Neural progenitor cell (in vitro differentiated cells): Measurements from ENCODE around the gene CEP164.

Experiments
- EZH2 ChIP-seq: fragments of 200-600 bp; sonication (generic); IDR thresholded peaks from 2 replicates; pipeline ENCODE4 v1.6.1; 2017; ENCODE audit warnings: antibody characterized with exemption, mild to moderate bottlenecking, moderate library complexity
- EZH2phosphoT487 ChIP-seq: fragments of 200-600 bp; sonication (generic); IDR thresholded peaks from 2 replicates; pipeline ENCODE4 v1.6.1; 2017; ENCODE audit warnings: antibody characterized with exemption
- TF ChIP-seq, protein P1 (sequence below): fragments of 200-600 bp; sonication (generic); IDR thresholded peaks from 2 replicates; pipeline ENCODE4 v1.5.1; 2017; ENCODE audit warnings: antibody characterized with exemption, mild to moderate bottlenecking

DNA sequence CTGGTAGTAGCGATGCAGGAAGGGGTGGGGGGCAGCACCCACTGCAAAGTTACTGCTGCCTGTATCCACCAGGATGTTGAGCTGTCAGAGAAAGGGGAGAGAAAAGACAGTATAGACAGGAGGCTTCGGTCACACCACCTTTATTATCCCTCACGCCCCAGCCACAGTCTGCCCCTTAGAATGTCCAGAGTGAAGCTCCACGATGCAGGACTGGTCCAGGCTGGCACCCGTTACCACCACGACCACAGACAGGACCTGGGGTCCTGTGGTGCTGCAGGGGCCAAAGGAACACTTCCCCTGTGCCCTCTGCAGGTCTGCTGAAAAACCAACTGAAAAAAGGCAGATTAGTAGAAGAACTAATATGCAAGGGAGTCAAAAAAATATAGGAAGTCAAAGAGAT is 30.8 kb upstream of the CEP164 start:
- TF ChIP-seq, protein P1, sequence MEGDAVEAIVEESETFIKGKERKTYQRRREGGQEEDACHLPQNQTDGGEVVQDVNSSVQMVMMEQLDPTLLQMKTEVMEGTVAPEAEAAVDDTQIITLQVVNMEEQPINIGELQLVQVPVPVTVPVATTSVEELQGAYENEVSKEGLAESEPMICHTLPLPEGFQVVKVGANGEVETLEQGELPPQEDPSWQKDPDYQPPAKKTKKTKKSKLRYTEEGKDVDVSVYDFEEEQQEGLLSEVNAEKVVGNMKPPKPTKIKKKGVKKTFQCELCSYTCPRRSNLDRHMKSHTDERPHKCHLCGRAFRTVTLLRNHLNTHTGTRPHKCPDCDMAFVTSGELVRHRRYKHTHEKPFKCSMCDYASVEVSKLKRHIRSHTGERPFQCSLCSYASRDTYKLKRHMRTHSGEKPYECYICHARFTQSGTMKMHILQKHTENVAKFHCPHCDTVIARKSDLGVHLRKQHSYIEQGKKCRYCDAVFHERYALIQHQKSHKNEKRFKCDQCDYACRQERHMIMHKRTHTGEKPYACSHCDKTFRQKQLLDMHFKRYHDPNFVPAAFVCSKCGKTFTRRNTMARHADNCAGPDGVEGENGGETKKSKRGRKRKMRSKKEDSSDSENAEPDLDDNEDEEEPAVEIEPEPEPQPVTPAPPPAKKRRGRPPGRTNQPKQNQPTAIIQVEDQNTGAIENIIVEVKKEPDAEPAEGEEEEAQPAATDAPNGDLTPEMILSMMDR = no peak
- TF ChIP-seq EZH2phosphoT487 (no peak), EZH2 (no peak)
